Cortex of kidney (tissue), 1 donor: ENCODE data around the gene DUS1L.

ENCODE experiments used
- DNase-seq: peaks from one replicate; lab custom pipeline; 2025; lab: John Stamatoyannopoulos, UW

DUS1L gene

DNA sequence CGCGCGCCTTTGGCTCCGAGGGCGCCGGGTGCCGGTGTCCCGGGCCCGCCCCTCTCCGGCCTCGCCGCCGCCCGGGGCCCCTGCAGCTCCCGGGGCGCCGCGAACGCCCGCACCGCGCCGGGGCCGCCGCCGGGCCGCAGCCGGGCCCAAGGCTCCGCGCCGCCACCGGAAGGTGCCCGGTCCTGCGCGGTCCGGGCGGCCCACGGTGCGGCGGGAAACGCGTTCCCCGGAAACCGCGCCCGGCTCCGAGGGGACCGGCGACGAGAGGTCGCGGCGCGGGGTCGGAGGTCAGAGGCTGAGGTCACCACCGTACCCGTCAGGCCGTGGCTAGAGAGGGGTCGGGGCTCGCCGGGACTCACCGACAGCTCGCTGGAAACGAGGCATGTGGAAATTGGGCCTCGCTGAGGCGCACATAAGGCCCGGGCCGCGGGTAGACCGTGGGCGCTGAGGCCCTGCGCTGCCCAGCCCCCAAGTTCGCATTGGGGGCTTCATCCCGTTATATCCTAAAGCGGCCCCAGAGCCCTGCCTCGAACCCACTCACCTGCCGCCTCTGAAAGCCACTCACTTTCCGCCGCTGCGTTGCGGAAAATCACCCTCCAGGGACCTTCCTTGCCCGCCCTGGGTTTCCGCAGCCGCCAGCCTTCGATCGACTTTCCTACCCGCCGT is at the start of gene DUS1L:
TSS of gene DUS1L (minus strand) at position 167 of the 666 bp plus-strand sequence. CDS start 745 bp downstream, outside the sequence.
- DNase-seq, result no peak

GRCh38 chr17:82114872-82115271 is 49.3 kb upstream of the DUS1L start:
- DNase-seq, result no peak

DNA sequence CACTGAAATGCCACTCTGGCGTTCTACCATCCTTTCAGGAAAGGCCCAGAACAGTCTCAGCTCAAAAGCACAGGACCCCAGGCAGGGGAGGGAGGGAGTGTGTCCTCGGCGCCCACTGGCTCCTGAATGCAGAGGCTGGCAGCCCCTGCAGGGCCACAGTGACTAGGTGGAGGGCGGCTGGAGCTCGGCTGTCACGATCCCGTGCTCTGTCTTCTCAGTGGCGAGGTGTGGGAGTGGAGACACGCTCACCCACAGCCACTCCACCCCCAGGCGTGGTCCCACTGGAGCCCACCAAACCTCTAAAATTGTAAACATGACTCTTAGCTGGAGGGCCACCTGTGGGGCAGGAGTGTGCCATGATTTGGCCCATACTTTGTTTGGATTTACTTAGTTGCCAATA is 48.8 kb upstream of the DUS1L start:
- no peak for DNase-seq

- no peak for DNase-seq
Observed at GRCh38 chr17:82113941-82114340, 48.3 kb upstream of the DUS1L start.

GRCh38 chr17:82113422-82113821 is 47.8 kb upstream of the DUS1L start:
- no peak for DNase-seq

DNA sequence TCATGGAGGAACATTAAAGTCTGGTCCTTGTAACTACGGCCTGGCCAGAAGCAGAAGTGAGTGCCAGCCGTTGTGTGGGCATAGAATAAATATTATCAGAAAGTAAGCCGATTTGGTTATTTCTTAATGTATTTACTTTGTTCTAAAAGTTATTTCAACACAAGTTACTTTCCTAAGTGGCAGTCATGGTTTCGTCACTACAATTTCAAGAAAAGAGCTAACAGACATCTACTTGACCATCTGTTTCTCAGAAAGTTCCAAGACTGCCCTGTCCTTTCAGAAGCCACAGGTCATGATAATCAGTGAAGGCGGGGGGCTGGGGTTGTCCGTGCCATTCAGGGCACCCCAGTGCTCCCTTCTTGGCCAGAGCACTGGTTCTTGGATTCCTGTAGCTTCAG is 47.3 kb upstream of the DUS1L start:
- DNase-seq, result no peak

DNA sequence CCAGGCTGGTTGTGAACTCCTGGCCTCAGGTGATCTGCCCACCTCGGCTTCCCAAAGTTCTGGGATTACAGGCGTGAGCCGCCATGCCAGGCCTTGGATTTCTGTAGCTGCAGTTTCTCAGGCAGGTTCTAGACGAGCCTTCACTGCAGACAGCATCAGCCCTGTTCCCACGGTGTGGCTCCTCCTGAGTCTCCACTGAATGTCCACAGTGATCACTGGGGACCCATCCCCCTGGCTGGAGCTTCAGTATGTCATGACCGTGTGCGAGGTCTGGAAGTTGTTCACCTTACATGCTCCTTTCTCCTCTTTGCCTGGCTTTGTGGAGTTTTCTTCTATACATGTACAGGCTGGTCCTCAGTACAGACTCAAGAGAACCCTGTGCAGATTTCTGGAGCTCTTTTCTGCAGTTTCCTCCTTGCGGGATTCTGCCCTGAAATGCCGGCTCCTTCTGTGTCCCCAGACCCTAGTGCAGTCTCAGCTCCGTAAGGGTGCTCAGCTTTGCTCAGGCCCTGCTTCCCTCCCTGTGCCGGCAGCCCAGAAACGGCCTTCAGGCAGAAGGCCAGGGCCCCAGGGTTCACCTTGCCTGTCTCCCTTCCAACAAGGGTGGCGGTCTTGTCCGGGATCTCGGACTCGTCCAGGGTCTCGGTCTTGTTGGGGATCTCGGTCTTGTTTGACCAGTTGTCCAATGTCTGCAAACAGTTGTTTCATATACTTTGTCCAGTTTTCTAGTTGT is 46.7 kb upstream of the DUS1L start:
- no peak for DNase-seq

- DNase-seq, result no peak
Observed at GRCh38 chr17:82110298-82110697, 44.7 kb upstream of the DUS1L start.

DNA sequence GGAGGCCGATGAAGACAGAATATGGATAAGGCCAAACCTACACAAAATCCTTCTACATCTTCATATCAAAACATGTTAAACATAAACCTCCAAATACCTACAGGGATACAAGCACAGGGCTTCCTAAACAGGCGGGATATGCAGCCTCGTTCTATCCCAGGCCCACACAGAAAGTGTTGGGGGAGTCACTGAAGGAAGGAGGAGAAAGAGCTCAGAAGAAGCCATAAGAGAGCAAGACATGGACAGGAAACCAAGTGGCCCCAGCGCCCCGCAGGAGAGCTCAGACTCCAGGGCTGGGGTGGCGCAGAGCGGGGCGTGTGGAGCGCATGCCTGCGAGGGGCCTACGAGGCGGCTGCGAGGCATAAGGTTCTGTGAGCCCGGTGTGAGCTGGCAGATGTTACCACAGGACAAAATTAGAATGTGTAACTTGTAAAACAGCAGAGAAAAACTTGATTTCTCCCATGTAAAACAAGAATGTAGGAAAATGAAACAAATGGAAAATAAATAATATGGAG is 43.4 kb upstream of the DUS1L start:
- DNase-seq, result no peak

DNA sequence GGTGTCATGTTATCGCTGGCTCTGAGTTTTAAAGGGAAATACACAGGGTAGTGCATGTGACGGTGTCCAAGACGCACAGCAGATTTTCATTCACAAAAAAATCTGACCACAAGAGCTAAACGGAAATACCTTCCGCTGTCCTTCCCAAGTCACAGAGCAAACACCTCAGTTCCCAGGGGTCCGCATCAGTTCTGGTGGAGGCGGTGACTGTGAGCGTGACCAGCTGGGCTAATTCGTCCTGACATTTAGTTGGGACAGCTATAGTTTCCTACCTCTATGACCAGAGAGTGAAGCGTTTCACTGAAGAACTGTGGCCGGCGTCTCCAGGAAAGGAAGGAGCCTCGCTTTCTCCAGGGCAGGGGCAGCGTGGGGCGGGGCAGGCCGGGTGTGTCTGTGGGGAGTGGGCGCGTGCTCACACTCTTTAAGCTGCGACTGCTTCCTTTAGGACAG is 42.9 kb upstream of the DUS1L start:
- no peak for DNase-seq

DNA sequence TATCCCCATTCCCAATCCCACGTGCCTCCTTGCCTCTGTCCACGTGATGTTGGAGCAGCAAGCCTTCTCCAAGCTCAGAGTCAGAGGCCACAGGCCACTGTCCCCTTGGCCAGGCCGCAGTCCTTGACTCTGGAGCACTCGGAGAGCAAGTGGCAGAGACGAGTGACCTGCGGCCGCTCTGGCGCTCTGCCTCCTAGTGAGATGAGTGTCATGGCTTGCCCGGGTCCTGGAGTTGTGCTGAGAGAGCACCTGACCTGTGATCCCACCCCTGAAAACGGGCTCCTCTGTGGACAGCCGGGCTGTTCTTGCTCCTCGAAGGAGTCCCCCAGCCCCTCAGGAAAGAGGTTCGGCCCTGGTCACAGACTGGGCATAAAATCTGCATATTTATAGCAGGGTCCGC is 42.4 kb upstream of the DUS1L start:
- DNase-seq, result no peak

- DNase-seq, result no peak
Observed at GRCh38 chr17:82107341-82107860, 41.8 kb upstream of the DUS1L start.

GRCh38 chr17:82106688-82107305 is 41.2 kb upstream of the DUS1L start:
- no peak for DNase-seq

DNA sequence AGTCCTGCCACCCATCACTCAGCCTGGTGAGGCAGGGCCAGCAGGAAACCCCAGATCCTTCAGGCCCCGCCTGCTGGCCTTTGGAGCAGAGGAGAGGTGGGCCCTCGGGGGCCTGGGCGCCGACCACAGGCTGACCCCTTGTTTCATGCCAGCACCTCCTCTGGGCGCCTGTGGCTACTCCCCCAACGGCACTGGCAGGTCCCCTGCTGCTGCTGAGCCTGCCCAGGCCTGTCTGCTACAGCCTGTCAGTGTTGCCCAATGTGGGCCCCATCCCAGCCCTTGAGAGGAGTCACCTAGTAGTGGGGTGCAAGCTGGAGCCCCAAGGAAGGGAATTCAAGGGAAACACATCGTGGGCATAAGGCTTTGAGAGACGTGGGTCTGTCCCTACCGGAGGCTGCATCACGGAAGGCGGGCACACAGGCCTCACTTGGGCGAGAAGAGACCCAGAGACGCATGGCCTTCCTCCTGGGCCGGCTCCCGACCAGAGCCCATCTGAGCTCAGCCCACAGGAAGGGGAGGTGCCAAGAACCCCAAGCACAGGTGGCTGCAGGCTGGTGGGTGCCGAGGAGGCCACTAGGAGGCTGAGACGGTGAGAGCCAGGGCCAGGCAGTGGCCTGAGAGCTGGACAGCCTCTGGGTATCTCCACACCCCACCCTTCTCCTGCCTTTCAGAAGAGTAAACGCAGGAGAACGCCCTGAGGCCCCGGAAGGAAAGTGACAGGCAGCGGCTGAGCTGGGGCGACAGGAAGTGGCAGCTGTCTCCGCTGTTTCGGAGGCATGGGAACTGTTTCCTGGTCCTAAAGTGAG is 40.5 kb upstream of the DUS1L start:
- no peak for DNase-seq

DNA sequence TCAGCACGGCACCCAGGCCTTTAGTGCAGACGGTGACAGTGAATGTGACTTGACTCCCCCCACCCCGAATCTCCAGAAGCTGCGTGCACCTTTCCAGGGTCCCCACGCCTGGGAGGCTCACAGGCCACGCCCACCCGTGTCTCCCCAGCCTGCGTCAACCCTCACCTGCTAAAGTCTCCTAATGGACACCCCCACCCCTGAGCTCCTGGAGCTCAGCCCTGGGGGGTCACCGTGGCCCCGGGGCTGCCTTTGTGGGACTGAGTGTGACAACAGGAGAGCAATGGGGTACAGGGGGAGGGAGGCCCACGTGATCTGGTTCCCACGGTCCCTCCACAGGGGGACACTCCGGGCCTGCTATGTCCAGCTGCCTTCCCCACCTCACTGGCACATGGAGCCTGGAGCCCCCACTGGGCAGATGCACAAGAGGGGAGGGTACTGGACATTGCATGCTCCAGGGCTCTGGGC is 39.8 kb upstream of the DUS1L start:
- no peak for DNase-seq

DNA sequence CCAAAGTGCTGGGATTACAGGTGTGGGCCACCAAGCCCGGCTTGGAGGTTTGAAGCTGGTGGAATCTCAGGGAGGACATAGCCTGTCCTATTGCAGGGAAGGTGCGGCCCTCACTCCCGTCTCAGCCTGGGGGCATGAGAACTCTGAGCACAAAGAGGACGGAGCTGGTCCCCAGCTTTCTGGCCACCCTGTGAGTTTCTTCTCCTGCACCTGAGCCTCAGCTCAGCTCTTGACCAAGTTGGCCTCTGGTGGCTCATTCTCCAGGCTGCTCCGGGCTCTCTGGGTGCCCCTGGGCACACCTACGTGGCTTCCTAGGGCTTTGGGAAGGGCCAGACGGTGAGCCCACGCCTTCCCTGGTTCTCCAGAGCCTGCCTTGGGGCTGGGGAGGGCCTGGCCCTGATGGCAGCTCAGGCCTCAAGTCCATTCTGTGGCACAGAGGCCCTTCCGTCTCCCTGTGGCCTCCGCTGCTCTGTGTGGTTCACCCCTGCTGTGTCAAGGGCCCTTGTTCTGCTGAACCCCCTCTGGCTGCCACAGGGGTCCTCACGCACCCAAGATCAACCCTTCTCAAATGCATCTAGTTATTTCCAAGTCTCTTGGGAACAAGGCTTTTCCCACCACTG is 39.3 kb upstream of the DUS1L start:
- no peak for DNase-seq

- DNase-seq, result no peak
Observed at GRCh38 chr17:82103553-82104451, 38.2 kb upstream of the DUS1L start.

GRCh38 chr17:82101767-82102679 is 36.4 kb upstream of the DUS1L start:
- no peak for DNase-seq

- no peak for DNase-seq
Observed at GRCh38 chr17:82101301-82101715, 35.7 kb upstream of the DUS1L start.
